Nephron progenitor cell (in vitro differentiated cells): ENCODE data around the gene CD8A.

Experiments used
- DNase-seq: peaks from one replicate; pipeline ENCODE4 v3.0.0; 2021
- H3K27ac Mint-ChIP-seq: 2 replicates; pipeline ENCODE4 v1.8.0; 2021; ENCODE audit warnings: mild to moderate bottlenecking, moderate library complexity, mixed read lengths
- H3K27me3 Mint-ChIP-seq: 2 replicates; pipeline ENCODE4 v1.8.0; 2021; ENCODE audit warnings: mild to moderate bottlenecking, low read depth, mixed read lengths; ENCODE audit not compliant: poor library complexity
- H3K36me3 Mint-ChIP-seq: 2 replicates; pipeline ENCODE4 v1.8.0; 2021; ENCODE audit warnings: low read depth, mixed read lengths
- H3K4me1 Mint-ChIP-seq: 2 replicates; pipeline ENCODE4 v1.8.0; 2021; ENCODE audit warnings: mixed read lengths
- H3K4me3 Mint-ChIP-seq: 2 replicates; pipeline ENCODE4 v1.8.0; 2021; ENCODE audit warnings: mild to moderate bottlenecking, moderate library complexity, mixed read lengths
- H3K9me3 Mint-ChIP-seq: 2 replicates; pipeline ENCODE4 v1.8.0; 2021; ENCODE audit warnings: mild to moderate bottlenecking, moderate library complexity, mixed read lengths
- CTCF ChIP-seq: fragments of 200-600 bp; sonication (generic); IDR thresholded peaks from 2 replicates; pipeline ENCODE4 v1.5.0; 2021; ENCODE audit warnings: antibody characterized with exemption

The CD8A gene

DNA sequence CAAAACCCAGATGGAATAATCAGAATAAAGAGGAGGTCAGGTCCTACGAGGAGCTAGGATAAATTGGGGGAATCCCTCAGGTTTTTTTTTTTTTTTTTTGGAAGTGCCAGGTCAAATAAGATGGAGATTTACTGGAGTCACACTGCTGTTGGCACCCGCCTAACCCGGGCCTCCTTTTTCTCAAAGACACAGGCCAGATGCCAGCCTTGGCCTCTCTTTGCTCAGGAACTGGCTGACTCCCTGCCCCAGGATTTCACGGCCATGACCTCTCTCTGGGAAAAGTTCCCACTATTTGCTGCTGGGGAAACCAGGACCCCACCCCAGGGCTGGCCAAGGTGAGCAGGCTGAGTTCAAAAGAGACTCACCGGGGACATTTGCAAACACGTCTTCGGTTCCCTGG lies 2.5 kb downstream of the CD8A start:
- no peak overlapping the region for H3K27ac Mint-ChIP-seq
- peaks cover 87% of the 10 kb centered on the region for H3K27me3 Mint-ChIP-seq
- DNase-seq = no peak
- H3K4me3 Mint-ChIP-seq = no peak overlapping the region
- no peak for TF ChIP-seq CTCF
- no peaks in the 10 kb centered on the region for H3K36me3 Mint-ChIP-seq
- H3K9me3 Mint-ChIP-seq = no peaks in the 10 kb centered on the region
- H3K4me1 Mint-ChIP-seq = peaks cover 21% of the 10 kb centered on the region

DNA sequence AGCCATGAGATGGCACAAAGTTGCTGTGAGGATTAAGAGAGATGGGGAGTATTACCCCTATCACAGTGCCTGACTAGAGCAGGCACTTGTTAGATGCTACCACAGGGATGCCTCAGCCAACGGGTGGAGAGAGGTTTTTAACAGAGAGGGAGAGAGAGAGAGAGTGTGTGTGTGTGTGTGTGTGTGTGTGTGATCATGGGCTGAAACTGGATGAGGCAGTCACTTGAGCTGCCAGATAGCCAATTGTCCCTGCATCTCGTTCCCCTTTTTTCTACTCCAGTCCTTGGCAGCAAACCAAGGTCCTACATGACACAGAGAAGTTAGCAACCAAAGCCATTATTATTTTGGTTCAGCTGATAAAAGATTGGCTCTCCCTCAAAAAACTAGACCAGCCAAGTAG lies 3.0 kb downstream of the CD8A start:
- no peak for TF ChIP-seq CTCF
- Mint-ChIP-seq H3K4me1 (peaks cover 21% of the 10 kb centered on the region), H3K27me3 (peaks cover 83% of the 10 kb centered on the region), H3K27ac (no peak overlapping the region), H3K36me3 (no peaks in the 10 kb centered on the region), H3K9me3 (no peaks in the 10 kb centered on the region), H3K4me3 (peak overlapping the region; percentile 54)
- DNase-seq = no peak

DNA sequence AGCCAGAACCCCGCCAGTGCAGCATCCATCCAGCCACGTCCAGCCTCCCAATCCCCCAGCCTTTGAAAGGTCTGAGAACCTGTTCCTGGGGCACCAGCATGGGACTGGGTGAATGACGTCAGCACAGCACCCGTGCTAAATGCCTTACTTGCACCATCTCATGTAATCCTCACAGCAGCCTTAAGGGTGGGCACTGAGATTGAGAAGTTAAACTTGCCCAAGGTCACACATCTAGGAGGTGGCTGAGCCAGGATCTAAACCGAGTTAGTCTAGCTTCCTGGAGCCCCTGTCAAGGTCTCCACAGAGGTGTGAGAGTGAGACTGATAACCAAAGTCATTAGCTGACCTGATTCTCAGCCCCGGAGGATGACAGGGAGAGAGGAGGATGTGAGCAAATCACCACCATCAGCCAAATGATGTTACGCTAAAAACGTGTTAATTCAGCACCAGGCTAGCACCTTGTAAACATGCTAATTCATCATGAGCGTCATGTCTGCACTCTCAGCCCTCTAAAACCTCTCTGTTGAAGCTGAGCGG lies 4.6 kb downstream of the CD8A start:
- no peak for DNase-seq
- no peak overlapping the region for H3K27ac Mint-ChIP-seq
- peaks cover 75% of the 10 kb centered on the region for H3K27me3 Mint-ChIP-seq
- no peak overlapping the region for H3K4me3 Mint-ChIP-seq
- no peaks in the 10 kb centered on the region for H3K9me3 Mint-ChIP-seq
- H3K36me3 Mint-ChIP-seq = no peaks in the 10 kb centered on the region
- TF ChIP-seq CTCF = no peak
- H3K4me1 Mint-ChIP-seq = peaks cover 10% of the 10 kb centered on the region

DNA sequence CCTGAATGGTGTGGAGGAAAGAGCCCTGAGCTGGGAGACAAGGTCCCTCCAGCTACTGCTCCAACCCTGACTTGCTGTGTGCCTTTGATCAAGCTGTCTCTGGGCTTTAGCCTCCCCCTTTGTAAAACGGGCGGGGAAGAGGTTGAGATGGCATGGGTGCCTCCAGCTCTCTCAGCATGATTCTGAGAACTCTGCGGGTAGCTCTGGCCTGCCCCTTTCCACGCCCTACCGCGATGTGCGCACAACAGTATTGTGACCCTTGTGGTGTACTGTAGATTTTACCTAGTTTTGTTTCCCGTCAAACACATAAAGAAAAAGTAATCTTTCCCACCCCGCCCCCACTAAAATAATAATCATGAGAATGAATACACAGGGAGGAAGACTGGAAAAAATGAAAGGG lies 5.3 kb downstream of the CD8A start:
- TF ChIP-seq CTCF = no peak
- no peak for DNase-seq
- Mint-ChIP-seq H3K9me3 (no peaks in the 10 kb centered on the region), H3K4me1 (peaks cover 6% of the 10 kb centered on the region), H3K27ac (no peak overlapping the region), H3K36me3 (no peaks in the 10 kb centered on the region), H3K4me3 (no peak overlapping the region), H3K27me3 (peaks cover 69% of the 10 kb centered on the region)

- TF ChIP-seq CTCF = no peak
- Mint-ChIP-seq H3K36me3 (no peaks in the 10 kb centered on the region), H3K27ac (no peak overlapping the region), H3K4me1 (peaks cover 6% of the 10 kb centered on the region), H3K4me3 (no peak overlapping the region), H3K27me3 (peaks cover 56% of the 10 kb centered on the region), H3K9me3 (no peaks in the 10 kb centered on the region)
- no peak for DNase-seq
Observed at GRCh38 chr2:86783615-86784339, 6.9 kb downstream of the CD8A start.

GRCh38 chr2:86782748-86783147 lies 8.0 kb downstream of the CD8A start:
- no peak overlapping the region for H3K4me3 Mint-ChIP-seq
- H3K27ac Mint-ChIP-seq = no peak overlapping the region
- H3K27me3 Mint-ChIP-seq = peaks cover 46% of the 10 kb centered on the region
- TF ChIP-seq CTCF = no peak
- no peak for DNase-seq
- no peaks in the 10 kb centered on the region for H3K36me3 Mint-ChIP-seq
- H3K4me1 Mint-ChIP-seq = peaks cover 4% of the 10 kb centered on the region
- no peaks in the 10 kb centered on the region for H3K9me3 Mint-ChIP-seq
